PFSK-1 (cell line): Measurements from ENCODE around the gene ADCY6.

Experiments used
- REST ChIP-seq, 2 experiments: IDR thresholded peaks; 2 replicates each; pipeline versions ENCODE4 v1.6.1 to v1.8.0; 2011 to 2012; ENCODE audit warnings: low read depth in 2 of 2, low read length in 2 of 2, control low read depth in 1 of 2, inconsistent platforms in 1 of 2, mild to moderate bottlenecking in 1 of 2, moderate library complexity in 1 of 2; ENCODE audit not compliant: insufficient read depth in 1 of 2
- TAF1 ChIP-seq: IDR thresholded peaks from 2 replicates; pipeline ENCODE4 v1.6.1; 2012; ENCODE audit warnings: low read length, control low read depth, borderline replicate concordance; ENCODE audit not compliant: insufficient read depth

- TF ChIP-seq REST (IDR thresholded peaks at IDR 0.05; ENCODE audit: insufficient read depth in 1 of 2, low read depth in 2 of 2, low read length in 2 of 2) (no peak), TAF1 (no peak)
Observed at GRCh38 chr12:48728807-48729206, 60.1 kb downstream of the ADCY6 start.
